IPS-NIHi11 (cell line): ENCODE measurements around the gene DBT.
"Not testable (repeated sequence)": the region's sequence is repeated elsewhere in the genome, so short reads cannot be mapped to it uniquely, and the experiment has no call there.

Experiments used
- DNase-seq: peaks from one replicate; pipeline ENCODE4 v3.0.0; 2012; ENCODE audit warnings: mixed read lengths, low spot score

The DBT gene

GRCh38 chr1:100249537-100250257, at the start of gene DBT:
DBT (minus strand) TSS chr1:100249834; CDS start chr1:100249820, 14 bp downstream.
- DNase-seq, result peak; percentile 99

GRCh38 chr1:100298512-100298911, 48.9 kb upstream of the DBT start:
- DNase-seq, result no peak

GRCh38 chr1:100296997-100297396, 47.4 kb upstream of the DBT start:
- not testable (repeated sequence) for DNase-seq

GRCh38 chr1:100296140-100296539, 46.5 kb upstream of the DBT start:
- no peak for DNase-seq

- DNase-seq, result no peak
Observed at GRCh38 chr1:100292711-100293110, 43.1 kb upstream of the DBT start.

GRCh38 chr1:100290291-100290690, 40.7 kb upstream of the DBT start:
- no peak for DNase-seq

GRCh38 chr1:100287162-100287561, 37.5 kb upstream of the DBT start:
- no peak for DNase-seq

GRCh38 chr1:100284591-100284990, 35.0 kb upstream of the DBT start:
- no peak for DNase-seq

GRCh38 chr1:100279954-100280682, 30.5 kb upstream of the DBT start:
- DNase-seq, result no peak

- no peak for DNase-seq
Observed at GRCh38 chr1:100279358-100279923, 29.8 kb upstream of the DBT start.

GRCh38 chr1:100277866-100278265, 28.2 kb upstream of the DBT start:
- no peak for DNase-seq

- DNase-seq, result no peak
Observed at GRCh38 chr1:100268202-100268601, 18.6 kb upstream of the DBT start.

GRCh38 chr1:100267284-100267683, 17.6 kb upstream of the DBT start:
- DNase-seq, result no peak

- DNase-seq, result no peak
Observed at GRCh38 chr1:100266741-100267140, 17.1 kb upstream of the DBT start.

GRCh38 chr1:100265931-100266740, 16.5 kb upstream of the DBT start, which contains the start of gene RTCA:
RTCA (plus strand) TSS chr1:100266216; CDS start chr1:100266376, 160 bp downstream.
- DNase-seq, result peak; percentile 96

- peak; percentile 15 for DNase-seq
Observed at GRCh38 chr1:100265562-100265930, 15.9 kb upstream of the DBT start.

- not testable (repeated sequence) for DNase-seq
Observed at GRCh38 chr1:100264081-100264480, 14.4 kb upstream of the DBT start.

- no peak for DNase-seq
Observed at GRCh38 chr1:100261686-100262085, 12.1 kb upstream of the DBT start.

- DNase-seq, result not testable (repeated sequence)
Observed at GRCh38 chr1:100258427-100258826, 8.8 kb upstream of the DBT start.

GRCh38 chr1:100256273-100256672, 6.6 kb upstream of the DBT start:
- DNase-seq, result not testable (repeated sequence)

GRCh38 chr1:100253552-100253951, 3.9 kb upstream of the DBT start:
- no peak for DNase-seq

GRCh38 chr1:100252901-100253300, 3.3 kb upstream of the DBT start:
- DNase-seq, result no peak
